Hematopoietic multipotent progenitor cell treated with erythropoietin and hydrocortisone succinate and interleukin-3 and kit ligand, for 8 days (in vitro differentiated cells): ENCODE data around the gene RBCK1.
"Not testable (repeated sequence)": the region's sequence is repeated elsewhere in the genome, so short reads cannot be mapped to it uniquely, and the experiment has no call there.

ENCODE experiments used
- DNase-seq: peaks from one replicate; pipeline ENCODE4 v3.0.0-alpha.2; 2015

The RBCK1 gene

GRCh38 chr20:438571-439469 lies 30.7 kb downstream of the RBCK1 start:
- DNase-seq, result peak; percentile 89

- no peak for DNase-seq
Measured at GRCh38 chr20:440148-440547, 32.0 kb downstream of the RBCK1 start.

- no peak for DNase-seq
Measured at GRCh38 chr20:440636-441035, 32.5 kb downstream of the RBCK1 start.

DNA sequence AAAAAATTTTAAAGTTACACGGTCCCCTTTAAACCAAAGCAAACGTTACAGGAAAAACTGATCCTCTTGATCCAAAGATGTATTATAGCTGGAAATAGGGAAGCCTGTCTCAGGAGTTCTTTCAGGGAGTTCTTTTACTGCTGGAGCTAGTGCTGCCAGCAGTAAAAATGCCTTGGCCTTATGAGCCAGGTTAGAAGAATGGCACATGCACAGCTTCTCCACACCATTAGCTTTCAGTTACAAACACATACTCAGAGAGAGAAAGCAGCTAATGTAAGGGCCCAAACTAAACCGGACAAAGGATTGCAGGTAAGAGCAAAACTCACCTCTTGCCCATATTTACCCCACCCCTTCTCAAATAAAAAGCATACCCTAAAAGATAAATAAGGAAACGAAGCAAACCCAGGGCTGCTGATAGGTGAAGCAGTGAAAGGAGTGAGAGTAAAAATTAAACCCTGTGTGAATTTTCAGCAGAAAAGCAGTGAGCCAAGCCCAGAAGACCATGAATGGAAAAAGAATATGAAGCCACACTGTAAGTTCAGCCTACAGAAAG lies 35.2 kb downstream of the RBCK1 start:
- DNase-seq, result no peak

DNA sequence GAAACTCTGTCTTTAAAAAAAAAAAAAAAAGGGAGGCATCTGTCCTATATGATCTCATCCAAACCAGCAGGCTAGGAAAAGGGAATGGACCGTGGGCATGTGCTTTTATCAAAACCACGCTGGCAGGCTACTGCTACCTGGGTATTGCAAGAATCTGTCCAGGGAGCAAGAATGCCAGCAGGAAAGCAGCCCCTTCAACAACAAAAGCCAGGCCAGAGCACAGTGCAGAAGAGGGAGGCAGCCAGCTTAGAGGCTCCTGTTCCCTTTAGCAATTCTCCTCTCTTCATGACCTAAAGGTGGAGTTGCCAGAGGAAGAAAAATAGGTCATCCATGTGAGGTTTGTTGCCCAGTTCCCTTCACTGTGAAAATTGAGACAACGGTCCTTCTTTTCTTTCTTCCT lies 36.0 kb downstream of the RBCK1 start:
- no peak for DNase-seq

DNA sequence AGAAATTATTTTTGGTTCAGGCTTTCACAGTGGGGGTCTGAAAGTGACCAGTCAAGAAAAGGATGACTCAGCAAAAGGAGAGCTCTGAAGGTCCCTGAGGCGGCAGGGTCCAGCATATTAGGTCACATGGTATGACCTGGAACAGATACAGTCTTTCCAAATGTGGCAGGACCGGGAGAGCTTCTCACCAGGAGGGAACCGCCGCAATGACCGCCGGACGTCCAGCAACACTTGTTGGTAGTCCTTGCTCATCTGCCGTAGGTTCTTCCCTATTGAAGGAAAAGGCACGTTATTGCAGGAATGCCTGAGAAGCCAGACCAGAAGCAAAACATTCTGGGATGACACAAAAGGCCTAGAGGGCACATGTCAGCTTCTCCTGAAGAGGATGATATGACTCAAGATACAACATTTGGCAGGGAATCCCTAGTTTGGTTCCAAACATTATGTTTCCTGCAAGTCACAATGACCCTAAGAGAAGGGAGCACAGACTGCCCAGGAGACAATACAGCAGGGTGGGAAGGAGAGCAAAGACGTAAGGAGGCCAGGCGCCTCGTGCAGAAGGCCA lies 36.8 kb downstream of the RBCK1 start:
- DNase-seq, result no peak

- DNase-seq, result no peak
Measured at GRCh38 chr20:445514-446336, 37.6 kb downstream of the RBCK1 start.

- DNase-seq, result not testable (repeated sequence)
Measured at GRCh38 chr20:452021-452420, 43.9 kb downstream of the RBCK1 start.

- DNase-seq, result no peak
Measured at GRCh38 chr20:454951-455350, 46.9 kb downstream of the RBCK1 start.

DNA sequence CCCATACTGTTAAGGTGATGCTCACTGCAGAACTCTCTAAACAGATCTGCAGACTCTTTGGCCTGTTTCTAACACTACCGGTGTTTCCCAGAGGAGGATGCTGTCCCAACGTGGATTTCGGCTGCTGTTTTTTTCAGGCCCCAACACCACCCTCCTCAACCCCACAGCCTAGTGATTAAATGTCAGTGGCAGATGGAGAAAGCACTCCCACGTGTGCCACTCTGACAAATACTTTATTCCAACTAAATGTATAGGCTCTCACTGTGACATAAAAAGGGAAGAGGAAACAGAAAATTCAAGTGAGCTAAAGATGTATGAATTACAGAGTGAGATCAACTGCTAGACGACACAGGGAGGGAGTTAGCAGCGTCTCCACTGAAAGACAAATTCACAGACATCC lies 50.7 kb downstream of the RBCK1 start:
- no peak for DNase-seq

GRCh38 chr20:460180-460579 lies 52.1 kb downstream of the RBCK1 start:
- DNase-seq, result peak; percentile 76

DNA sequence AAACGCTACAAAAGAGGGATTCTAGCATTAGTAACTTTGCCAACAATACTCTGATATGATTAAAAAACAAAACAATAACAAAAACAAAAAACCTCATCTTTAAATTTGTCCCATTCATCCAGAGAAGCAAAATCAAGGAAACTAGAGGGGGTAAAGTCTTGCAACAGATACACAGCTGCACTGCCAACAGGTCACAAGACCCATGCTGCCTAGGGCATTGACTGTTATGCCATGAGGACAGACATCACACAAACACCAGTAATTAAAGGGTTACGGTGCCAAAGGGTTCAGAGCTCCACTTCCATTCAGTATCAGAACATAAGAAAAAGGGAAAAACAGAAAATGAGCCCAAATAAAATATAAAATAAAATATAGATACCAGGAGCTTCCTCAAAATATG lies 52.6 kb downstream of the RBCK1 start:
- DNase-seq, result peak; percentile 60

DNA sequence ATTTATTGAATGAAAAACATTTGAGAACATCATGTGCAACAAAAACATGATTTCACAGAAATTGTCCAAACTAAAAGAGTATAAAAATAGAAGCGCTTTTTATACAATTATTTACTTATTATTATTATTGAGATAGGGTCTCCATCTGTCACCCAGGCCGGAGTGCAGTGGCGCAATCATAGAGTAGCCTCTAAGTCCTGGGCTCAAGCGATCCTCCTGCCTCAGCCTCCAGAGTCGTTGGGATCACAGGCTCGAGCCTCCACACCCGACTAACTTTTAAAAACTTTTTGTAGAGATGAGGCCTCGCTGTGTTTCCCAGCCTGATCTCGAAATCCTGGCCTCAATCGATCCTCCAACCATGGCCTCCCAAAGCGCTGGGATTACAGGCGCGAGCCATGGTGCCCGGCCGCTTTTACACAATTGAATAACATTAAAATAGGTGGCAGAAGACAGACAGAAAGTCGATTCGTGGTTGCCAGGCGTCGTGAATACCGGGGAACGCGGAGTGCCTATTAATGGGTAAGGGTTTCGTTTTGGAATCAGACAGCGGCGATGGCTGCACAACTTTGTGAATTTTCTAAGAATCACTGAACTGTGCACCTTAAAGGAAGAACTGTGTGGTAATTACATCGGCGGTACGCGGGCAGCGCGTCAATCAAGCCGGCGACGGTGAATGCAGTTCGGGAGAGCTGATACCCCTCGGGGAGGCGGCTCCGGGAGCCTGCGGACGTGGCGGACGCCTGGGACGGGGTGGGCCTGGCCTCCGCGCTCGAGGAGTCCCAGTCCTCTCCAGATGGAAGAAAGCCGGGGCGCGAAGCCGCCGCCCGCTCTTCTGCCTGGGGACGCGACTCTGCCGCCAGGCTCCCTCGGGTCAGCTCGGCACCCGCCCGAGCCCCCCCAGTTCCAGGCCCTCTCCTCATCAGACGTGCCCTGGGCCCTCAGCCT lies 53.4 kb downstream of the RBCK1 start:
- DNase-seq, result peak; percentile 50

DNA sequence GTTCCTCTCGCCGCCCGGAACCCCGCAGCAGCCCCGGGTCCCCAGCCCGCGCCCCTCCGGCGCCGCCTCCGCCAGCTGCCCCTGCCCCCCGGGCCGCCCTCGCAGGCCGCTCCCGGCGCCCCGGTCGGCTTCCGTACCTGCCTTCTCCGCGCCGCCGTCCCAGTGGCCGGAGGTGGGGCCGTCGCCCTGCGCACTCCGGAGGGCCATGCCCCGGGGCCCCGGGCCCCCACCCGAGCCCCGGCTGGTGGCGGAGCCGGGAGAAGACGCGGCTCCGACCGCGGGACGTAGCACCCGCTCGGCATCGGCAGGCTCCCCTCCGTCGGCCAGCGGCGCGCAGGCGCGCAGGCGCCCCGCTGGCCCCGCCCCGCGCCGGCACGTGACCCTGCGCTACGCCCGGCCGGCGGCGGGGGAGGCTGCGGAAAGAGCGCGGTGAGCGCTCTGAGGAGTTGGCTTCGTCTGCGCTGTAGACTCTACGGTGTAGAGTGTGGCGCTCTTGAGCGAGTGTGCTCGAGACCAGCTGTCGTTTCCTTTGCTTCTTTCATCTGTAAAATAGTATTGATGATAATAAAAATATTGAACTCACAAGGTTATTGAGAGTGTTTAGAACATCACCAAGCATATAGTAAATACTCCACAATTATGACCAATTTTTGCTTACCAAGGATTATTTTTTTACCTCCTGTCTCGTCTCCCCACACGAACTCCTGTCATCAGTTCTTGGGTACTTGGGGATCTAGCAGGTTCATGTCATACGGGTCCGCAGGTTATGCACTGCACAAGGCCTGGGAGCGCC lies 54.3 kb downstream of the RBCK1 start, which contains the start of gene TBC1D20:
TSS of gene TBC1D20 (minus strand) at position 335 of the 793 bp plus-strand sequence. CDS start at position 207, 128 bp downstream.
- DNase-seq, result peak; percentile 88

GRCh38 chr20:467755-468154 lies 59.7 kb downstream of the RBCK1 start:
- DNase-seq, result no peak

DNA sequence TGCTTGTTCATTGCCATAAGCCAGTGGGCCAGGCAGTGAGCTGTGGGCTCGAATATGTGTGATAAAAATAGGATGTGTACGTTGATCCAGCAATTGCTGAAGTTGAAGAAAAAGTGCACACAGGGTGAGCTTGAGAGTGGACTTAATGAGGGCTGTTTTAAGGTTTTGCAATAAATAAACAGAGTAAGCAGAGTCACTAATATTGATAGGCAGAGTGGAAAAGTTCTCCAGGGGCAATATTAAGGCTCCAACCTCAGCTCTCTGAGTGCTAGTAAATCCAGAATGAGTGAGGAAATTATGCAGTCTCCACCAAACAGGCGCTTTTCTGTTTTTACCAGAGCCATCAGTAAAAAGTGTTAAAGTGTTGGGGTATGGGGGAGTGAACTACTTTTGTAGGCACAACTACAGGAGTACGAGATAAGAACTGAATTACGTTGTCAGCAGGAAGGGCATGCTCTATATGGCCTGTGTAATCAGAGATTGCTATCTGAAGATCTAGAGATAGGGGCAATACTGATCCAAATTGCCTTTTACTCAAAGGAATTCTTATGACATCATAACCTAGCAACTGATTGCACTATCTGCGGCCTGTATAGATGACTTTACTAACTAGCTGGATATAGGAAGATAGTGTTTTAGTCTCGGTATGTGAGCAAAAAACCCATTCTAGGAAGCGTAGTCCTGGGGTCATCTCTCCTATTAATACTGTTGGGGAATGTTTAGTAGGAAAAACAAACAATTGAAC lies 61.8 kb downstream of the RBCK1 start:
- no peak for DNase-seq

- DNase-seq, result no peak
Measured at GRCh38 chr20:472137-472846, 64.2 kb downstream of the RBCK1 start.

- DNase-seq, result no peak
Measured at GRCh38 chr20:472889-473292, 64.8 kb downstream of the RBCK1 start.

- no peak for DNase-seq
Measured at GRCh38 chr20:474581-474980, 66.5 kb downstream of the RBCK1 start.
